Endothelial cell of umbilical vein (primary cell): Measurements from ENCODE around the gene CARD14. TPM values are rescaled to one million over a fixed set of nuclear protein-coding genes. Genes with fewer than 3 reads are reported as not detected.

Experiments
- BruUV-seq: library from RNA; stranded (reverse); fragments of 400-500 nt; replicated peaks from 2 replicates; lab custom pipeline; 2021; lab: Mats Ljungman, UMichigan
- CTCF ChIA-PET: fragments of 300-600, 350-600 bp; sonication (Branson Sonifier 250); formaldehyde crosslinking; loops from one replicate; lab custom pipeline; 2021; ENCODE audit warnings: antibody characterized with exemption, inconsistent platforms; lab: Charles Lee
- POLR2A ChIA-PET: fragments of 300-600, 350-600 bp; sonication (Branson Sonifier 250); formaldehyde crosslinking; loops from one replicate; lab custom pipeline; 2021; ENCODE audit warnings: antibody characterized with exemption, inconsistent platforms; lab: Charles Lee
- DNase-seq: peaks from one replicate; pipeline ENCODE4 v3.0.0-alpha.2; 2011; ENCODE audit warnings: low read depth, low spot score
- FAIRE-seq: peaks from 2 replicates; lab custom pipeline; 2011; peaks lifted over from hg19 to GRCh38; lab: Jason Lieb, UNC
- H2AFZ ChIP-seq: 2 replicates; pipeline ENCODE4 v1.6.0; 2012; ENCODE audit warnings: low read depth, low read length, control low read depth, inconsistent platforms
- H3K27ac ChIP-seq: 2 replicates; pipeline ENCODE4 v1.5.1; 2011; ENCODE audit warnings: low read depth, mild to moderate bottlenecking, control low read depth, low read length, moderate library complexity; ENCODE audit not compliant: insufficient read depth
- H3K27me3 ChIP-seq, 2 experiments: 2 replicates each; pipeline versions ENCODE4 v1.6.0 to v1.6.1; 2011; ENCODE audit warnings: low read length in 2 of 2, mixed read lengths in 1 of 2; ENCODE audit not compliant: control insufficient read depth in 2 of 2, insufficient read depth in 2 of 2
- H3K36me3 ChIP-seq, 2 experiments: 2 replicates in 1 of 2; 3 replicates in 1 of 2; pipeline ENCODE4 v1.5.1; 2011; ENCODE audit warnings: low read length in 2 of 2, mild to moderate bottlenecking in 1 of 2, moderate library complexity in 1 of 2; ENCODE audit not compliant: control insufficient read depth in 2 of 2, insufficient read depth in 2 of 2; ENCODE audit errors: extremely low read depth in 1 of 2
- H3K4me1 ChIP-seq: 3 replicates; pipeline ENCODE4 v1.5.1; 2011; ENCODE audit warnings: mild to moderate bottlenecking, low read length; ENCODE audit not compliant: control insufficient read depth, insufficient read depth; ENCODE audit errors: extremely low read depth
- H3K4me2 ChIP-seq: 2 replicates; pipeline ENCODE4 v1.6.1; 2011; ENCODE audit warnings: low read length, control low read depth, mixed read lengths; ENCODE audit not compliant: insufficient read depth
- H3K4me3 ChIP-seq, 3 experiments: fragments of 200-600 bp in 1 of 3; sonication (generic), shearing (Covaris generic) in 1 of 3; replicated peaks in 1 of 3; 2 replicates each; pipeline ENCODE4 v1.5.1; 2011 to 2016; ENCODE audit warnings: control low read depth in 3 of 3, low read length in 3 of 3, mild to moderate bottlenecking in 2 of 3, inconsistent platforms in 1 of 3, low read depth in 1 of 3, moderate library complexity in 1 of 3; ENCODE audit not compliant: insufficient read depth in 1 of 3
- H3K79me2 ChIP-seq: 2 replicates; pipeline ENCODE4 v1.6.0; 2012; ENCODE audit warnings: low read length, inconsistent platforms; ENCODE audit not compliant: control insufficient read depth, insufficient read depth
- H3K9ac ChIP-seq: replicated peaks from 2 replicates; pipeline ENCODE3; 2011; ENCODE audit warnings: low read length, control low read depth; ENCODE audit not compliant: insufficient read depth; ENCODE audit errors: extremely low read depth
- H3K9me1 ChIP-seq: replicated peaks from 3 replicates; pipeline ENCODE4 v1.6.0; 2011; ENCODE audit warnings: mild to moderate bottlenecking, low read length; ENCODE audit not compliant: control insufficient read depth, insufficient read depth; ENCODE audit errors: extremely low read depth
- H3K9me3 ChIP-seq: replicated peaks from 2 replicates; pipeline ENCODE4 v1.5.1; 2012; ENCODE audit warnings: low read length, inconsistent platforms; ENCODE audit not compliant: control insufficient read depth, insufficient read depth
- H4K20me1 ChIP-seq: replicated peaks from 2 replicates; pipeline ENCODE3; 2011; ENCODE audit warnings: mild to moderate bottlenecking, low read length; ENCODE audit not compliant: control insufficient read depth, insufficient read depth; ENCODE audit errors: extremely low read depth
- EZH2 ChIP-seq: IDR thresholded peaks from 2 replicates; pipeline ENCODE4 v1.6.1; 2012; ENCODE audit warnings: borderline replicate concordance, low read depth, mild to moderate bottlenecking, moderate library complexity, low read length, inconsistent platforms; ENCODE audit not compliant: severe bottlenecking
- FOS ChIP-seq: IDR thresholded peaks from 2 replicates; pipeline ENCODE4 v1.6.1; 2011; ENCODE audit warnings: mild to moderate bottlenecking, low read length, moderate library complexity, borderline replicate concordance; ENCODE audit not compliant: insufficient read depth
- GATA2 ChIP-seq: IDR thresholded peaks from 2 replicates; pipeline ENCODE4 v1.7.0; 2011; ENCODE audit warnings: low read depth, mild to moderate bottlenecking, moderate library complexity, mixed read lengths, low read length; ENCODE audit not compliant: insufficient read length, insufficient read depth
- JUN ChIP-seq: IDR thresholded peaks from 2 replicates; pipeline ENCODE4 v1.6.1; 2011; ENCODE audit warnings: borderline replicate concordance, low read depth; ENCODE audit not compliant: insufficient read length, insufficient read depth
- MYC ChIP-seq: IDR thresholded peaks from one replicate; pipeline ENCODE4 v1.6.1; 2011; ENCODE audit warnings: mild to moderate bottlenecking, low read depth, low read length
- POLR2A ChIP-seq: IDR thresholded peaks from 2 replicates; pipeline ENCODE4 v1.6.1; 2012; ENCODE audit warnings: low read depth, mild to moderate bottlenecking, control low read depth, low read length
- POLR2AphosphoS5 ChIP-seq: IDR thresholded peaks from 2 replicates; pipeline ENCODE4 v1.6.1; 2012; ENCODE audit warnings: low read depth, mild to moderate bottlenecking, control low read depth, low read length, moderate library complexity; ENCODE audit not compliant: insufficient read depth
- dilution Hi-C: fragments of 300-500 bp; cut with MboI; formaldehyde crosslinking; loops from one replicate; pipeline ENCODE4 v1.15.0; 2019; ENCODE audit warnings: low sequenced_read_pairs; ENCODE audit not compliant: extremely low pct_ligation_motif_present
- intact Hi-C: fragments of 100-400 bp; cut with micrococcal nuclease; formaldehyde crosslinking; loops from one replicate; pipeline ENCODE4 v1.10.0; 2022
- polyA plus RNA-seq, 4 experiments: library from polyadenylated mRNA; depleted of rRNA in 3 of 4; stranded (reverse) in 3 of 4; unstranded in 1 of 4; fragments of >200 nt; gene quantifications; 2 replicates each; pipeline versions ENCODE4 v1.2.1 to v1.2.3, GENCODE V29; 2011 to 2012; ENCODE audit warnings: missing spikeins in 1 of 4
- total RNA-seq: library from RNA; stranded (reverse); gene quantifications from 2 replicates; pipeline ENCODE4 v1.2.3, GENCODE V29; 2021
- TF ChIP-seq, protein P1 (sequence below): IDR thresholded peaks from 2 replicates; pipeline ENCODE4 v1.6.1; 2011; ENCODE audit not compliant: insufficient read depth, insufficient read length
- TF ChIP-seq, protein P2 (sequence below), 2 donors: IDR thresholded peaks; 1 replicate in 1 of 2; 2 replicates in 1 of 2; pipeline ENCODE4 v1.5.1; 2011; ENCODE audit warnings: low read length in 2 of 2, mild to moderate bottlenecking in 2 of 2, moderate library complexity in 2 of 2, control low read depth in 1 of 2, inconsistent platforms in 1 of 2, low read depth in 1 of 2; ENCODE audit not compliant: insufficient read depth in 1 of 2; ENCODE audit errors: extremely low read depth in 1 of 2

The CARD14 gene
- total and polyA plus RNA-seq, 2 donors (not counting 3 experiments of a cell fraction or from before 2014, with no cell fraction given) = not detected

DNA sequence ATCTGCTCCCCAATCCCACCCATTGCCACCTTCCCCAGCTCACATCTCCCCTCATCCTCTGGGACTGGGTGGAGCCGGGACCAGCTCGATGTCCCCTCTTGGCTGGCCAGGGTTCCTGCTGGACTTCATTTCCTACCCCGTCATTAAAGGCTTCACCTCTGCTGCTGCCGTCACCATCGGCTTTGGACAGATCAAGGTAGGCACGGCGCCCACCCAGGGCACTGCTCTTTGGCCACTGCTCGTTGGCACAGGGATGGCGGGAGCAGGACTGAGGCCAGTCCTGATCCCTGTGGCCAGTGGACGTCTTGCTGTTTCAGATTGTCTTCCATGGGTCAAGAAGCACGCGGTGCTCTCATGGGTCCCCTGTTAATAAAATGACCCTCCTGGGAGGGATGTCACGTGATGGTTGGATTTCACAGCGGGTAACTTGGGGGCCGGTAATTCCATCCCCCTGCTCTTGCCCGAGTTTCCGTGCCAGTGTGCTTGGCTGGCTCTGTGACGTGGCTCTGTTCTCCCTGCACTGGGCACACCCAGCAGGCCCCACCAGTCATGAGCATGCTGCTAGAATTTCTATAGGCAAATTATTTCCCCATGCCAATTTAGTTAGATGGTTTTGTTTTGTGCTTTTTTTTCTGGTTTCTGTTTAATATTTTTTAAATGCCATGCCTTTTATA, 53.4 kb downstream of the CARD14 start:
- H3K4me3 ChIP-seq = no peak overlapping the region
- DNase-seq = no peak
- no TSS peak for BruUV-seq
- H3K36me3 ChIP-seq = peaks cover 0 to 2% of the 10 kb centered on the region in 2 experiments
- intact Hi-C loops = no loop called here
- ChIA-PET CTCF (no interaction called here), POLR2A (no interaction called here)
- dilution Hi-C loops = no loop called here
- H2AFZ ChIP-seq = no peak overlapping the region
- FAIRE-seq = no peak
- TF ChIP-seq MYC = no peak
- H3K9me3 ChIP-seq = no peaks in the 10 kb centered on the region
- no peaks in the 10 kb centered on the region for H4K20me1 ChIP-seq
- H3K4me1 ChIP-seq = peaks cover 13% of the 10 kb centered on the region
- no peak overlapping the region for H3K27ac ChIP-seq
- H3K4me2 ChIP-seq = no peak overlapping the region
- H3K79me2 ChIP-seq = peaks cover 9% of the 10 kb centered on the region
- H3K9me1 ChIP-seq = no peaks in the 10 kb centered on the region
- H3K9ac ChIP-seq = no peak overlapping the region
- no peaks in the 10 kb centered on the region for H3K27me3 ChIP-seq

DNA sequence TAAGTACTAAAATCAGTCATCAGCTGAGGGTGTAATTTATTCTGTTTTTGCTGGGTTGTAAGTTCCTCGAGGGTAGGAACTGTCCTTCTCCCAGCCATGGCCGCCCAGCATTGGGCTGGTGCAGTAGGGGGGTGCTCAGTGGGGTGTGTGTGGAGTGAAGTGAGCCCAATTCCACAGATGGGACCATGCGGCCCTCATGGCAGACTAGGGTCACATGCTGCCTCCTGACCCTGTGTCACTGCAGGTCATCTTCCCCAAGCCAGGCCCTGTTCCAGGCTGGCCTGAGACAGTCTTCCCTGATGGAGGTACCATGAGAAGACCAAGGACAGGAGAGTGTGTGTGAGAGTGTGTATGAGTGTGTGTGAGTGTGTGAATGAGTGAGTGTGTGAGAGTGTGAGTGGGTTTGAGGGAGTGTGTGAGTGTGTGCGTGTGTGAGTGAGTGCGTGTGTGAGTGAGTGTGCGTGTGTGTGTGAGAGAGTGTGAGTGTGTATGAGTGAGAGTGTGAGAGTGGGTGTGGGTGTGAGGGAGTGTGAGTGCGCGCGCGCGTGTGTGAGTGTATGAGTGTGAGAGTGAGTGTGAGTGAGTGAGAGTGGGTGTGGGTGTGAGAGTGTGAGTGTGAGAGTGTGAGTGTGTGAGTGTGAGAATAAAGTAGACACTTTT, 54.1 kb downstream of the CARD14 start:
- POLR2A ChIA-PET = no interaction called here
- no peak for DNase-seq
- dilution Hi-C loops (no loop called here), intact Hi-C loops (no loop called here)
- H3K36me3 ChIP-seq = peaks cover 0 to 6% of the 10 kb centered on the region in 2 experiments
- H3K4me3 ChIP-seq = no peak overlapping the region
- no peaks in the 10 kb centered on the region for H4K20me1 ChIP-seq
- no peak overlapping the region for H3K9ac ChIP-seq
- no peak overlapping the region for H3K4me2 ChIP-seq
- FAIRE-seq = no peak
- CTCF ChIA-PET = no interaction called here
- TF ChIP-seq JUN (no peak), FOS (no peak), POLR2AphosphoS5 (no peak), MYC (no peak), EZH2 (no peak), POLR2A (no peak), GATA2 (no peak)
- TF ChIP-seq, protein P1, sequence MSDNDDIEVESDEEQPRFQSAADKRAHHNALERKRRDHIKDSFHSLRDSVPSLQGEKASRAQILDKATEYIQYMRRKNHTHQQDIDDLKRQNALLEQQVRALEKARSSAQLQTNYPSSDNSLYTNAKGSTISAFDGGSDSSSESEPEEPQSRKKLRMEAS = no peak
- TF ChIP-seq, protein P2, sequence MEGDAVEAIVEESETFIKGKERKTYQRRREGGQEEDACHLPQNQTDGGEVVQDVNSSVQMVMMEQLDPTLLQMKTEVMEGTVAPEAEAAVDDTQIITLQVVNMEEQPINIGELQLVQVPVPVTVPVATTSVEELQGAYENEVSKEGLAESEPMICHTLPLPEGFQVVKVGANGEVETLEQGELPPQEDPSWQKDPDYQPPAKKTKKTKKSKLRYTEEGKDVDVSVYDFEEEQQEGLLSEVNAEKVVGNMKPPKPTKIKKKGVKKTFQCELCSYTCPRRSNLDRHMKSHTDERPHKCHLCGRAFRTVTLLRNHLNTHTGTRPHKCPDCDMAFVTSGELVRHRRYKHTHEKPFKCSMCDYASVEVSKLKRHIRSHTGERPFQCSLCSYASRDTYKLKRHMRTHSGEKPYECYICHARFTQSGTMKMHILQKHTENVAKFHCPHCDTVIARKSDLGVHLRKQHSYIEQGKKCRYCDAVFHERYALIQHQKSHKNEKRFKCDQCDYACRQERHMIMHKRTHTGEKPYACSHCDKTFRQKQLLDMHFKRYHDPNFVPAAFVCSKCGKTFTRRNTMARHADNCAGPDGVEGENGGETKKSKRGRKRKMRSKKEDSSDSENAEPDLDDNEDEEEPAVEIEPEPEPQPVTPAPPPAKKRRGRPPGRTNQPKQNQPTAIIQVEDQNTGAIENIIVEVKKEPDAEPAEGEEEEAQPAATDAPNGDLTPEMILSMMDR (IDR thresholded peaks at IDR 0.05; ENCODE audit: extremely low read depth in 1 of 2, insufficient read depth in 1 of 2, low read depth in 1 of 2, low read length in 2 of 2) = no peak
- no peaks in the 10 kb centered on the region for H3K9me3 ChIP-seq
- no peaks in the 10 kb centered on the region for H3K27me3 ChIP-seq
- no TSS peak for BruUV-seq
- no peaks in the 10 kb centered on the region for H3K9me1 ChIP-seq
- peaks cover 9% of the 10 kb centered on the region for H3K79me2 ChIP-seq
- H3K27ac ChIP-seq = no peak overlapping the region
- no peak overlapping the region for H2AFZ ChIP-seq
- peaks cover 12% of the 10 kb centered on the region for H3K4me1 ChIP-seq
